B cell (primary cell): ENCODE measurements around the gene DLGAP5. TPM values are rescaled to one million over a fixed set of nuclear protein-coding genes. Genes with fewer than 3 reads are reported as not detected.

Source experiments
- ATAC-seq: fragments of 200-7000 bp; cut with Tn5 transposase; one replicate; pipeline ENCODE4 v1.10.0; 2021; ENCODE audit warnings: low read depth, mild to moderate bottlenecking, moderate number of reproducible peaks, moderate library complexity
- CTCF ChIA-PET: fragments of 350-600 bp; sonication (Branson Sonifier 250); formaldehyde crosslinking; loops from one replicate; lab custom pipeline; 2021; ENCODE audit warnings: antibody characterized with exemption, inconsistent platforms; lab: Charles Lee
- POLR2A ChIA-PET: fragments of 350-600 bp; sonication (Branson Sonifier 250); formaldehyde crosslinking; loops from one replicate; lab custom pipeline; 2021; ENCODE audit warnings: antibody characterized with exemption; lab: Charles Lee
- DNase-seq: peaks from one replicate; pipeline ENCODE4 v3.0.0; 2013
- H2AFZ ChIP-seq: 2 replicates; pipeline ENCODE4 v1.6.1; 2012; ENCODE audit warnings: mild to moderate bottlenecking, low read depth, low read length; ENCODE audit not compliant: insufficient read depth, poor library complexity, severe bottlenecking
- H3K27ac ChIP-seq, 2 donors: 1 replicate in 1 of 2; 2 replicates in 1 of 2; pipeline ENCODE4 v1.5.1; 2012 to 2013; ENCODE audit warnings: low read length in 2 of 2, mild to moderate bottlenecking in 2 of 2, moderate library complexity in 1 of 2
- H3K27me3 ChIP-seq, 4 experiments: fragments of 200-600 bp in 1 of 4; sonication (generic) in 1 of 4; replicated peaks in 1 of 4; 1 replicate in 2 of 4; 2 replicates in 2 of 4; pipeline versions ENCODE4 v1.6.1 to v1.7.0; 2013 to 2016; ENCODE audit warnings: low read length in 3 of 4, mild to moderate bottlenecking in 2 of 4, mixed read lengths in 1 of 4, moderate library complexity in 1 of 4; ENCODE audit not compliant: insufficient read depth in 4 of 4, control insufficient read depth in 3 of 4; ENCODE audit errors: control extremely low read depth in 1 of 4
- H3K36me3 ChIP-seq, 2 experiments: replicated peaks in 1 of 2; 1 replicate in 1 of 2; 2 replicates in 1 of 2; pipeline versions ENCODE4 v1.6.1 to v1.7.1; 2013; ENCODE audit warnings: low read length in 1 of 2; ENCODE audit not compliant: insufficient read depth in 2 of 2, control insufficient read depth in 1 of 2; ENCODE audit errors: control extremely low read depth in 1 of 2, extremely low read depth in 1 of 2
- H3K4me1 ChIP-seq, 2 donors: fragments of 200-600 bp in 1 of 2; sonication (generic) in 1 of 2; 1 replicate in 1 of 2; 2 replicates in 1 of 2; pipeline versions ENCODE4 v1.5.1 to v1.6.1; 2013 to 2017; ENCODE audit warnings: low read length in 2 of 2; ENCODE audit not compliant: control insufficient read depth in 2 of 2, insufficient read depth in 2 of 2
- H3K4me2 ChIP-seq: replicated peaks from 2 replicates; pipeline ENCODE3; 2012; ENCODE audit warnings: mild to moderate bottlenecking, low read depth, low read length; ENCODE audit not compliant: poor library complexity, severe bottlenecking
- H3K4me3 ChIP-seq, 5 experiments: fragments of 200-600 bp in 1 of 5; sonication (generic) in 1 of 5; 1 replicate in 3 of 5; 2 replicates in 2 of 5; pipeline versions ENCODE4 v1.5.1 to v1.7.0; 2011 to 2016; ENCODE audit warnings: low read length in 4 of 5, mild to moderate bottlenecking in 4 of 5, low read depth in 2 of 5, control low read depth in 1 of 5, moderate library complexity in 1 of 5; ENCODE audit not compliant: insufficient read depth in 1 of 5; ENCODE audit errors: control extremely low read depth in 1 of 5, extremely low read depth in 1 of 5
- H3K79me2 ChIP-seq: fragments of 200-600 bp; sonication (generic); one replicate; pipeline ENCODE4 v1.6.0; 2016; ENCODE audit warnings: low read length; ENCODE audit not compliant: control insufficient read depth, insufficient read depth
- H3K9ac ChIP-seq: fragments of 200-600 bp; sonication (generic); 2 replicates; pipeline ENCODE4 v1.6.1; 2017; ENCODE audit warnings: mild to moderate bottlenecking, low read length, moderate library complexity
- H3K9me3 ChIP-seq, 3 donors: one replicate each; pipeline versions ENCODE4 v1.6.1 to v1.7.1; 2013; ENCODE audit warnings: low read length in 2 of 3; ENCODE audit not compliant: control insufficient read depth in 2 of 3, insufficient read depth in 1 of 3; ENCODE audit errors: control extremely low read depth in 1 of 3
- H4K20me1 ChIP-seq: 2 replicates; pipeline ENCODE4 v1.6.0; 2012; ENCODE audit warnings: mild to moderate bottlenecking, low read length; ENCODE audit not compliant: insufficient read depth, control insufficient read depth, poor library complexity, severe bottlenecking
- H3K27ac Mint-ChIP-seq: one replicate; pipeline ENCODE4 v1.8.0; 2021; ENCODE audit warnings: mixed read lengths
- H3K27me3 Mint-ChIP-seq: one replicate; pipeline ENCODE4 v1.8.0; 2021; ENCODE audit warnings: mixed read lengths
- H3K4me1 Mint-ChIP-seq: one replicate; pipeline ENCODE4 v1.8.0; 2021; ENCODE audit warnings: mixed read lengths
- H3K4me3 Mint-ChIP-seq: one replicate; pipeline ENCODE4 v1.8.0; 2021; ENCODE audit warnings: mixed read lengths
- H3K9me3 Mint-ChIP-seq: one replicate; pipeline ENCODE4 v1.8.0; 2022; ENCODE audit warnings: mixed read lengths; ENCODE audit not compliant: insufficient read depth
- CTCF ChIP-seq: fragments of 200-600 bp; IDR thresholded peaks from one replicate; pipeline ENCODE4 v1.8.0; 2022; ENCODE audit warnings: antibody characterized with exemption, mild to moderate bottlenecking
- EZH2 ChIP-seq: IDR thresholded peaks from 2 replicates; pipeline ENCODE4 v1.6.1; 2012; ENCODE audit warnings: borderline replicate concordance, low read depth, mild to moderate bottlenecking, moderate library complexity, low read length; ENCODE audit not compliant: insufficient read depth, poor library complexity, severe bottlenecking
- WGBS: methylation state at CpG from one replicate; pipeline ENCODE4 v1.1.5; 2013; ENCODE audit warnings: missing lambda C conversion rate; ENCODE audit not compliant: insufficient coverage; 5-methylcytosine and 5-hydroxymethylcytosine counted together
- intact Hi-C: fragments of 100-400 bp; cut with micrococcal nuclease; formaldehyde crosslinking; loops from one replicate; pipeline ENCODE4 v1.10.0; 2022
- polyA plus RNA-seq: library from polyadenylated mRNA; depleted of rRNA; stranded (reverse); fragments of >200 nt; gene quantifications from 2 replicates; pipeline ENCODE4 v1.2.3, GENCODE V29; 2012
- total RNA-seq, 2 donors: library from RNA; stranded (reverse); fragments of 120-200 nt in 1 of 2; gene quantifications; 1 replicate in 1 of 2; 2 replicates in 1 of 2; pipeline versions ENCODE4 v1.2.3 to v1.2.4, GENCODE V29; 2013 to 2022

DLGAP5 gene
- total and polyA plus RNA-seq, 2 donors (not counting 1 experiment from before 2014, with no cell fraction given): 0.12 TPM; not detected in 1

DNA sequence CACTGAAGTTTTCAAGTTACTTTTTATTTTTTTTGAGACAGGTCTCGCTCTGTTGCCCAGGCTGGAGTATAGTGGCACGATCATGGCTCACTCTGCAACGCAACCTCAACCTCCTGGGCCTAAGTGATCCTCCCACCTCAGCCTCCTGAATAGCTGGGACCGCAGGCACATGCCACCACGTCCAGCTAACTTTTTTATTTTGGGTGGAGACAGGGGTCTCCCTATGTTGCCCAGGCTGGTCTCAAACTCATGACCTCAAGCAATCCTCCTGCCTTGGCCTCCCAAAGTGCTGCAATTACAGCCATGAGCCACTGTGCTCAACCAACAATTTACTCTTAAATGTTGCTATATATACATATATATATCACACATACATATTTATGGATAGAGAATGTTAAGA lies 89.7 kb downstream of the DLGAP5 start:
- Histone ChIP-seq H4K20me1 (no peaks in the 10 kb centered on the region), H3K9me3 (peaks cover 0 to 3% (median 3%) of the 10 kb centered on the region in 3 donors), H3K4me1 (peaks cover 34 to 47% of the 10 kb centered on the region in 2 donors), H3K36me3 (no peaks in the 10 kb centered on the region), H3K9ac (no peak overlapping the region), H3K4me2 (no peak overlapping the region), H3K79me2 (no peaks in the 10 kb centered on the region), H3K27ac (no peak overlapping the region), H3K27me3 (no peaks in the 10 kb centered on the region), H2AFZ (no peak overlapping the region), H3K4me3 (no peak overlapping the region)
- Mint-ChIP-seq H3K27ac (no peak overlapping the region), H3K4me1 (peaks cover 47% of the 10 kb centered on the region), H3K27me3 (no peaks in the 10 kb centered on the region), H3K4me3 (no peak overlapping the region), H3K9me3 (peaks cover 6% of the 10 kb centered on the region)
- 95% methylated on average over 3 of the region's 5 CpGs for WGBS
- ATAC-seq (no peak), DNase-seq (no peak)
- POLR2A ChIA-PET: no interaction called here
- intact Hi-C loops: loop anchor here (2.0 kb wide), 1 partner anchor 13 kb away; no protein-coding TSS in a partner anchor
- TF ChIP-seq EZH2 (no peak), CTCF (no peak)
- CTCF ChIA-PET: interaction anchor here (1.1 to 2.4 kb wide), 4 partner anchors 8 to 537 kb away, joined by 3 to 8 read pairs (median 4); no protein-coding TSS in a partner anchor

DNA sequence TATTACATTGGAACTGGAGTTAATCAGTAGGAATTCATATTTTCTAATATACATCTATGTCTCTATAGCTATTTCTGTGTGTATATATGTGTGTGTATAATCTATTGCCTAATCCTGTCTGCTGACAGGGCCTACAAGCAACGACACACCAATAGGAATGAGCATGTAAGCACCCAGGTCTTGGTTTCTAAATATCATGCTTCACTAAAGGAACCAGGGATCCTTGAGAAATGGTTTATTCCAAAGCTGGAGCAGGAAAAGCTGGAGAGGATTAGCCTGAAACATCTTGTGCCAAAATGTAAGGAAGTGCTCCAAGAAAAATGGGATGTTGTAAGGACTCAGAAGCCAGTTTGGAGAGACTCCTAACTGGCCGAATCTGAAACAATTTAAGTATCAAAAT lies 91.6 kb downstream of the DLGAP5 start:
- Mint-ChIP-seq H3K27me3 (no peaks in the 10 kb centered on the region), H3K27ac (no peak overlapping the region), H3K9me3 (peaks cover 6% of the 10 kb centered on the region), H3K4me3 (no peak overlapping the region), H3K4me1 (peaks cover 47% of the 10 kb centered on the region)
- Histone ChIP-seq H3K9ac (no peak overlapping the region), H2AFZ (no peak overlapping the region), H3K4me2 (no peak overlapping the region), H3K79me2 (no peaks in the 10 kb centered on the region), H3K4me3 (no peak overlapping the region), H3K27me3 (no peaks in the 10 kb centered on the region), H3K36me3 (no peaks in the 10 kb centered on the region), H4K20me1 (no peaks in the 10 kb centered on the region), H3K4me1 (peaks cover 34 to 47% of the 10 kb centered on the region in 2 donors), H3K9me3 (peaks cover 0 to 3% (median 3%) of the 10 kb centered on the region in 3 donors), H3K27ac (no peak overlapping the region)
- no peak for DNase-seq
- intact Hi-C loops: no loop called here
- no peak for TF ChIP-seq EZH2
- TF ChIP-seq CTCF: no peak
- ChIA-PET POLR2A (no interaction called here), CTCF (interaction anchor here (1.0 to 1.7 kb wide), 2 partner anchors 12 to 48 kb away, joined by 3 to 7 read pairs; partner anchors contain the start of gene MAPK1IP1L)
- WGBS: no CpG with 5 or more reads among the region's 2 CpGs
- no peak for ATAC-seq
